HepG2 (cell line): ENCODE measurements around the gene PRDX2. TPM values are rescaled to one million over a fixed set of nuclear protein-coding genes. Genes with fewer than 3 reads are reported as not detected.

Experiments
- AKNA ChIP-seq: sonication (generic); formaldehyde crosslinking; IDR thresholded peaks from 2 replicates; pipeline ENCODE4 v1.4.0; 2020; ENCODE audit warnings: missing genetic modification reagents, borderline replicate concordance
- GABPB1 ChIP-seq: IDR thresholded peaks from 2 replicates; pipeline ENCODE4 v1.6.1; 2016; ENCODE audit warnings: mild to moderate bottlenecking, missing genetic modification reagents, moderate library complexity, missing compliant biosample characterization
- IKZF1 ChIP-seq: fragments of 450-650 bp; IDR thresholded peaks from 2 replicates; pipeline ENCODE4 v1.7.1; 2016
- SMC3 ChIP-seq: IDR thresholded peaks from 2 replicates; pipeline ENCODE4 v1.6.1; 2011; ENCODE audit warnings: low read length, improper control_type of control experiment
- SOX6 ChIP-seq, 2 experiments: fragments of 450-650 bp in 1 of 2; sonication (generic) in 1 of 2; formaldehyde crosslinking in 1 of 2; IDR thresholded peaks; 2 replicates each; pipeline versions ENCODE4 v1.4.0 to v1.6.1; 2017 to 2020; ENCODE audit warnings: antibody characterized with exemption in 1 of 2, mild to moderate bottlenecking in 1 of 2, missing genetic modification reagents in 1 of 2
- TCF12 ChIP-seq, 2 experiments: fragments of 450-650 bp in 1 of 2; sonication (generic) in 1 of 2; formaldehyde crosslinking in 1 of 2; IDR thresholded peaks; 2 replicates each; pipeline versions ENCODE4 v1.6.1 to v1.8.0; 2017 to 2022; ENCODE audit warnings: antibody characterized with exemption in 1 of 2, mild to moderate bottlenecking in 1 of 2, missing genetic modification reagents in 1 of 2, moderate library complexity in 1 of 2
- ZBTB10 ChIP-seq: sonication (generic); formaldehyde crosslinking; IDR thresholded peaks from 2 replicates; pipeline ENCODE4 v1.4.0; 2020; ENCODE audit warnings: missing genetic modification reagents, borderline replicate concordance
- ZNF350 ChIP-seq: sonication (generic); formaldehyde crosslinking; IDR thresholded peaks from 2 replicates; pipeline ENCODE4 v1.4.0; 2020; ENCODE audit warnings: mild to moderate bottlenecking, low read depth, missing genetic modification reagents, borderline replicate concordance
- ZNF446 ChIP-seq: sonication (generic); formaldehyde crosslinking; IDR thresholded peaks from 2 replicates; pipeline ENCODE4 v1.5.0; 2020; ENCODE audit warnings: mild to moderate bottlenecking, missing genetic modification reagents
- polyA plus RNA-seq, 8 experiments: library from polyadenylated mRNA; depleted of rRNA in 3 of 8; stranded (reverse) in 7 of 8; unstranded in 1 of 8; fragments of >200 nt; fragmentation: Illumina TruSeq in 4 of 8; extraction: Trizol in 4 of 8; gene quantifications; 2 replicates each; pipeline versions ENCODE4 v1.2.1 to v1.2.3, GENCODE V29; 2011 to 2016; ENCODE audit warnings: low read depth in 4 of 8, missing spikeins in 1 of 8, mixed read lengths in 1 of 8; ENCODE audit not compliant: insufficient read depth in 1 of 8
- total RNA-seq, 5 experiments: library from RNA; depleted of rRNA; stranded (reverse); fragments of >200 nt; fragmentation: Illumina TruSeq; extraction: Trizol; gene quantifications; 2 replicates each; pipeline ENCODE4 v1.2.3, GENCODE V29; 2016; ENCODE audit warnings: low read depth in 1 of 5
- TF ChIP-seq, protein P1 (sequence below): sonication (generic); formaldehyde crosslinking; IDR thresholded peaks from 2 replicates; pipeline ENCODE4 v1.4.0; 2020; ENCODE audit warnings: missing genetic modification reagents
- TF ChIP-seq, protein P2 (sequence below): sonication (generic); formaldehyde crosslinking; IDR thresholded peaks from 2 replicates; pipeline ENCODE4 v1.4.0; 2020; ENCODE audit warnings: missing genetic modification reagents, borderline replicate concordance
- TF ChIP-seq, protein P3 (sequence below): sonication (generic); formaldehyde crosslinking; IDR thresholded peaks from 2 replicates; pipeline ENCODE4 v1.4.0; 2020; ENCODE audit warnings: missing genetic modification reagents

The PRDX2 gene
- total and polyA plus RNA-seq, 2 of the 13 experiments (the other 11 are each of a cell fraction or from before 2014, with no cell fraction given) = 218 to 381 TPM

DNA sequence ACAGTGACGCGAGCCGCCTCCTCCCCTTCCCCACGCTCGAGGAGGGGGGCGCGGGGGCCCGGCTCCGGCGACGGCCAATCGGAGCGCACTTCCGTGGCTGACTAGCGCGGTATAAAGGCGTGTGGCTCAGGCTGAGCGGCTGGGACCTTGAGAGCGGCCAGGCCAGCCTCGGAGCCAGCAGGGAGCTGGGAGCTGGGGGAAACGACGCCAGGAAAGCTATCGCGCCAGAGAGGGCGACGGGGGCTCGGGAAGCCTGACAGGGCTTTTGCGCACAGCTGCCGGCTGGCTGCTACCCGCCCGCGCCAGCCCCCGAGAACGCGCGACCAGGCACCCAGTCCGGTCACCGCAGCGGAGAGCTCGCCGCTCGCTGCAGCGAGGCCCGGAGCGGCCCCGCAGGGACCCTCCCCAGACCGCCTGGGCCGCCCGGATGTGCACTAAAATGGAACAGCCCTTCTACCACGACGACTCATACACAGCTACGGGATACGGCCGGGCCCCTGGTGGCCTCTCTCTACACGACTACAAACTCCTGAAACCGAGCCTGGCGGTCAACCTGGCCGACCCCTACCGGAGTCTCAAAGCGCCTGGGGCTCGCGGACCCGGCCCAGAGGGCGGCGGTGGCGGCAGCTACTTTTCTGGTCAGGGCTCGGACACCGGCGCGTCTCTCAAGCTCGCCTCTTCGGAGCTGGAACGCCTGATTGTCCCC lies 10.1 kb downstream of the PRDX2 start, which contains the start of gene JUNB (continued):
- TF ChIP-seq AKNA (no peak), TCF12 (IDR thresholded peaks at IDR 0.05) (no peak), TCF12 (CRISPR knock-in tag; IDR thresholded peaks at IDR 0.05) (no peak), ZNF350 (CRISPR knock-in tag) (peak; percentile 87; the same call in 1 of the 2 replicates), IKZF1 (no peak), GABPB1 (CRISPR knock-in tag) (peak; percentile 90), ZNF446 (CRISPR knock-in tag) (no peak), SOX6 (IDR thresholded peaks at IDR 0.05) (no peak), SOX6 (CRISPR knock-in tag; IDR thresholded peaks at IDR 0.05) (peak; percentile 63), SMC3 (no peak), ZBTB10 (CRISPR knock-in tag) (0 out of 2 replicates have a peak, but pooled peaks have one; percentile 10)
- TF ChIP-seq, protein P1, sequence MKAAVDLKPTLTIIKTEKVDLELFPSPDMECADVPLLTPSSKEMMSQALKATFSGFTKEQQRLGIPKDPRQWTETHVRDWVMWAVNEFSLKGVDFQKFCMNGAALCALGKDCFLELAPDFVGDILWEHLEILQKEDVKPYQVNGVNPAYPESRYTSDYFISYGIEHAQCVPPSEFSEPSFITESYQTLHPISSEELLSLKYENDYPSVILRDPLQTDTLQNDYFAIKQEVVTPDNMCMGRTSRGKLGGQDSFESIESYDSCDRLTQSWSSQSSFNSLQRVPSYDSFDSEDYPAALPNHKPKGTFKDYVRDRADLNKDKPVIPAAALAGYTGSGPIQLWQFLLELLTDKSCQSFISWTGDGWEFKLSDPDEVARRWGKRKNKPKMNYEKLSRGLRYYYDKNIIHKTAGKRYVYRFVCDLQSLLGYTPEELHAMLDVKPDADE (CRISPR knock-in tag) = no peak
- TF ChIP-seq, protein P2, sequence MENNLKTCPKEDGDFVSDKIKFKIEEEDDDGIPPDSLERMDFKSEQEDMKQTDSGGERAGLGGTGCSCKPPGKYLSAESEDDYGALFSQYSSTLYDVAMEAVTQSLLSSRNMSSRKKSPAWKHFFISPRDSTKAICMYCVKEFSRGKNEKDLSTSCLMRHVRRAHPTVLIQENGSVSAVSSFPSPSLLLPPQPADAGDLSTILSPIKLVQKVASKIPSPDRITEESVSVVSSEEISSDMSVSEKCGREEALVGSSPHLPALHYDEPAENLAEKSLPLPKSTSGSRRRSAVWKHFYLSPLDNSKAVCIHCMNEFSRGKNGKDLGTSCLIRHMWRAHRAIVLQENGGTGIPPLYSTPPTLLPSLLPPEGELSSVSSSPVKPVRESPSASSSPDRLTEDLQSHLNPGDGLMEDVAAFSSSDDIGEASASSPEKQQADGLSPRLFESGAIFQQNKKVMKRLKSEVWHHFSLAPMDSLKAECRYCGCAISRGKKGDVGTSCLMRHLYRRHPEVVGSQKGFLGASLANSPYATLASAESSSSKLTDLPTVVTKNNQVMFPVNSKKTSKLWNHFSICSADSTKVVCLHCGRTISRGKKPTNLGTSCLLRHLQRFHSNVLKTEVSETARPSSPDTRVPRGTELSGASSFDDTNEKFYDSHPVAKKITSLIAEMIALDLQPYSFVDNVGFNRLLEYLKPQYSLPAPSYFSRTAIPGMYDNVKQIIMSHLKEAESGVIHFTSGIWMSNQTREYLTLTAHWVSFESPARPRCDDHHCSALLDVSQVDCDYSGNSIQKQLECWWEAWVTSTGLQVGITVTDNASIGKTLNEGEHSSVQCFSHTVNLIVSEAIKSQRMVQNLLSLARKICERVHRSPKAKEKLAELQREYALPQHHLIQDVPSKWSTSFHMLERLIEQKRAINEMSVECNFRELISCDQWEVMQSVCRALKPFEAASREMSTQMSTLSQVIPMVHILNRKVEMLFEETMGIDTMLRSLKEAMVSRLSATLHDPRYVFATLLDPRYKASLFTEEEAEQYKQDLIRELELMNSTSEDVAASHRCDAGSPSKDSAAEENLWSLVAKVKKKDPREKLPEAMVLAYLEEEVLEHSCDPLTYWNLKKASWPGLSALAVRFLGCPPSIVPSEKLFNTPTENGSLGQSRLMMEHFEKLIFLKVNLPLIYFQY (CRISPR knock-in tag) = peak; percentile 75; the same call in 1 of the 2 replicates
- TF ChIP-seq, protein P3, sequence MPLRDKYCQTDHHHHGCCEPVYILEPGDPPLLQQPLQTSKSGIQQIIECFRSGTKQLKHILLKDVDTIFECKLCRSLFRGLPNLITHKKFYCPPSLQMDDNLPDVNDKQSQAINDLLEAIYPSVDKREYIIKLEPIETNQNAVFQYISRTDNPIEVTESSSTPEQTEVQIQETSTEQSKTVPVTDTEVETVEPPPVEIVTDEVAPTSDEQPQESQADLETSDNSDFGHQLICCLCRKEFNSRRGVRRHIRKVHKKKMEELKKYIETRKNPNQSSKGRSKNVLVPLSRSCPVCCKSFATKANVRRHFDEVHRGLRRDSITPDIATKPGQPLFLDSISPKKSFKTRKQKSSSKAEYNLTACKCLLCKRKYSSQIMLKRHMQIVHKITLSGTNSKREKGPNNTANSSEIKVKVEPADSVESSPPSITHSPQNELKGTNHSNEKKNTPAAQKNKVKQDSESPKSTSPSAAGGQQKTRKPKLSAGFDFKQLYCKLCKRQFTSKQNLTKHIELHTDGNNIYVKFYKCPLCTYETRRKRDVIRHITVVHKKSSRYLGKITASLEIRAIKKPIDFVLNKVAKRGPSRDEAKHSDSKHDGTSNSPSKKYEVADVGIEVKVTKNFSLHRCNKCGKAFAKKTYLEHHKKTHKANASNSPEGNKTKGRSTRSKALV (CRISPR knock-in tag) = peak; percentile 84
